ENCODE results near the gene UBE2F.

DNA sequence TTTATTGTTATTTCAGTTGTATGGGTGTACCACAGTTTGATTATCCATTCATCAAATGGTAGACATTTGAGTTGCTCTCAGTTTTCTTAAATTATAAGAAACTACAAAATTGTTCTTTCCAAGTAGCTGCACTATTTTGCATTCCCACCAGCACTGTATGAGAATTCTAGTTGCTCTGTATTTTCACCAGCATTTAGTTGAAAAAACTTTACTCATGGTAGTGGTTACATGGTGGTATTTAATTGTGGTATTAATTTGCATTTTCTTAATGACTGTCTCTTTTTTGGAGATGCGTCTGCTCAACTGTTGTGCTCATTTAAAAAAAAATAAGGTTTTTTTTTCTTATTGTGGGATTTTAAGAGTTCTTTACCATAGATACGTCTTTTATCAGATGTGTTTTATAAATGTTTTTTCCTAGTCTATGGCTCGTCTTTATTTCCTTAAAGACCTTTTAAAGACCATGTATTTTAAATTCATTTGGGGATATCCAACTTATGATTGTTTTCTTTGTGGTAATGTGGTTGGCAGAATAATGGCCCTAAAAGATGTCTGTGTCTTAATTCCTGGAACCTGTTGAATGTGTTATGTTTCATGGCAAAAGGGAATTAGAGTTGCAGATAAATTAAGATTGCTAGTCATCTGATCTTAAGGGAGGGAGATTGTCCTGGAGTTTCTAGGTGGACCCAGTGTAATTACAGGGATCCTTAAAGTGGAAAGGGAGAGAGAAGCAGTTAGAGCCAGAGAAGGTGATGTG, 37.4 kb downstream of the UBE2F start:
- TF ChIP-seq, protein P1, sequence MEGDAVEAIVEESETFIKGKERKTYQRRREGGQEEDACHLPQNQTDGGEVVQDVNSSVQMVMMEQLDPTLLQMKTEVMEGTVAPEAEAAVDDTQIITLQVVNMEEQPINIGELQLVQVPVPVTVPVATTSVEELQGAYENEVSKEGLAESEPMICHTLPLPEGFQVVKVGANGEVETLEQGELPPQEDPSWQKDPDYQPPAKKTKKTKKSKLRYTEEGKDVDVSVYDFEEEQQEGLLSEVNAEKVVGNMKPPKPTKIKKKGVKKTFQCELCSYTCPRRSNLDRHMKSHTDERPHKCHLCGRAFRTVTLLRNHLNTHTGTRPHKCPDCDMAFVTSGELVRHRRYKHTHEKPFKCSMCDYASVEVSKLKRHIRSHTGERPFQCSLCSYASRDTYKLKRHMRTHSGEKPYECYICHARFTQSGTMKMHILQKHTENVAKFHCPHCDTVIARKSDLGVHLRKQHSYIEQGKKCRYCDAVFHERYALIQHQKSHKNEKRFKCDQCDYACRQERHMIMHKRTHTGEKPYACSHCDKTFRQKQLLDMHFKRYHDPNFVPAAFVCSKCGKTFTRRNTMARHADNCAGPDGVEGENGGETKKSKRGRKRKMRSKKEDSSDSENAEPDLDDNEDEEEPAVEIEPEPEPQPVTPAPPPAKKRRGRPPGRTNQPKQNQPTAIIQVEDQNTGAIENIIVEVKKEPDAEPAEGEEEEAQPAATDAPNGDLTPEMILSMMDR (conservative IDR thresholded peaks at IDR 0.05) = no peak
- no peak for TF ChIP-seq EZH2 (IDR thresholded peaks at IDR 0.05; ENCODE audit: low read depth)
